Measurements from ENCODE around the gene CPNE5. TPM values are rescaled to one million over a fixed set of nuclear protein-coding genes. Genes with fewer than 3 reads are reported as not detected.

The CPNE5 gene
- total and polyA plus RNA-seq, 9 of the 15 experiments (the other 6 are each of a cell fraction or from before 2014, with no cell fraction given) = 0.14 to 1.0 (median 0.46) TPM; not detected in 2

- no peak for TF ChIP-seq FUS (optimal IDR thresholded peaks at IDR 0.05; ENCODE audit: low read depth, low read length)
- TF ChIP-seq BCOR (IDR thresholded peaks at IDR 0.05) = no peak
- TF ChIP-seq SMAD2 (IDR thresholded peaks at IDR 0.05; ENCODE audit: low read depth, low read length) = no peak
- no peak for TF ChIP-seq ZNF140 (CRISPR knock-in tag; IDR thresholded peaks at IDR 0.05)
- TF ChIP-seq, protein P1, sequence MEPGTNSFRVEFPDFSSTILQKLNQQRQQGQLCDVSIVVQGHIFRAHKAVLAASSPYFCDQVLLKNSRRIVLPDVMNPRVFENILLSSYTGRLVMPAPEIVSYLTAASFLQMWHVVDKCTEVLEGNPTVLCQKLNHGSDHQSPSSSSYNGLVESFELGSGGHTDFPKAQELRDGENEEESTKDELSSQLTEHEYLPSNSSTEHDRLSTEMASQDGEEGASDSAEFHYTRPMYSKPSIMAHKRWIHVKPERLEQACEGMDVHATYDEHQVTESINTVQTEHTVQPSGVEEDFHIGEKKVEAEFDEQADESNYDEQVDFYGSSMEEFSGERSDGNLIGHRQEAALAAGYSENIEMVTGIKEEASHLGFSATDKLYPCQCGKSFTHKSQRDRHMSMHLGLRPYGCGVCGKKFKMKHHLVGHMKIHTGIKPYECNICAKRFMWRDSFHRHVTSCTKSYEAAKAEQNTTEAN (CRISPR knock-in tag; IDR thresholded peaks at IDR 0.05) = no peak
- peak; percentile 57; the same call in 1 of the 2 replicates for TF ChIP-seq PTTG1 (tag; IDR thresholded peaks at IDR 0.05; ENCODE audit: low read depth)
- no peak for TF ChIP-seq TCFL5 (CRISPR knock-in tag; conservative IDR thresholded peaks at IDR 0.05)
- TF ChIP-seq ETS2 (tag; IDR thresholded peaks at IDR 0.05; ENCODE audit: borderline replicate concordance, poor library complexity, severe bottlenecking) = no peak
- TF ChIP-seq MEF2D (tag; conservative IDR thresholded peaks at IDR 0.05; ENCODE audit: low read depth) = peak; percentile 44; the same call in 1 of the 2 replicates
- peak; percentile 98 for TF ChIP-seq NFRKB (IDR thresholded peaks at IDR 0.05; ENCODE audit: low read depth)
- no peak for TF ChIP-seq KLF13 (tag; IDR thresholded peaks at IDR 0.05; ENCODE audit: borderline replicate concordance, low read depth)
- TF ChIP-seq, protein P2, sequence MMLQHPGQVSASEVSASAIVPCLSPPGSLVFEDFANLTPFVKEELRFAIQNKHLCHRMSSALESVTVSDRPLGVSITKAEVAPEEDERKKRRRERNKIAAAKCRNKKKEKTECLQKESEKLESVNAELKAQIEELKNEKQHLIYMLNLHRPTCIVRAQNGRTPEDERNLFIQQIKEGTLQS (IDR thresholded peaks at IDR 0.05) = peak; percentile 56; the same call in 1 of the 2 replicates
- TF ChIP-seq, protein P2 (CRISPR knock-in tag; conservative IDR thresholded peaks at IDR 0.05) = no peak
- peak; percentile 52; the same call in 1 of the 2 replicates for TF ChIP-seq PTRF (tag; IDR thresholded peaks at IDR 0.05)
- TF ChIP-seq EP300 (IDR thresholded peaks at IDR 0.05; ENCODE audit: low read length) = peak; percentile 96
- TF ChIP-seq ARID3A (IDR thresholded peaks at IDR 0.05; ENCODE audit: borderline replicate concordance, low read depth, low read length) = peak; percentile 52; the same call in 1 of the 2 replicates
- no peak for TF ChIP-seq ZNF282 (CRISPR knock-in tag; IDR thresholded peaks at IDR 0.05)
- TF ChIP-seq ZBTB8A (IDR thresholded peaks at IDR 0.05; ENCODE audit: partially characterized antibody) = no peak
- no peak for TF ChIP-seq GABPB1 (CRISPR knock-in tag; IDR thresholded peaks at IDR 0.05)
- TF ChIP-seq ERF (CRISPR knock-in tag; IDR thresholded peaks at IDR 0.05) = 0 out of 2 replicates have a peak, but pooled peaks have one; percentile 14
- peak; percentile 43 for TF ChIP-seq TAF1 (IDR thresholded peaks at IDR 0.05; ENCODE audit: control insufficient read depth, extremely low read depth, insufficient read depth, low read length, severe bottlenecking)
- no peak for TF ChIP-seq THRA (IDR thresholded peaks at IDR 0.05)
- peak; percentile 98 for TF ChIP-seq MEIS2 (IDR thresholded peaks at IDR 0.05; ENCODE audit: partially characterized antibody)
- peak; percentile 66 for TF ChIP-seq NEUROD1 (IDR thresholded peaks at IDR 0.05; ENCODE audit: borderline replicate concordance, low read depth, low read length, partially characterized antibody)
These were observed 23.1 kb upstream of the CPNE5 start (continued) for GRCh38 chr6:36862164-36862847.
